Calu3 (cell line): Measurements from ENCODE around the gene MOAP1. TPM values are rescaled to one million over a fixed set of nuclear protein-coding genes. Genes with fewer than 3 reads are reported as not detected.

Experiments used
- BruUV-seq: library from RNA; stranded (reverse); fragments of 400-500 nt; replicated peaks from 2 replicates; lab custom pipeline; 2021; lab: Mats Ljungman, UMichigan
- CTCF ChIA-PET: fragments of 300-600 bp; sonication (Branson Sonifier 250); formaldehyde crosslinking; loops from one replicate; lab custom pipeline; 2022; ENCODE audit warnings: antibody characterized with exemption; lab: Charles Lee
- DNase-seq: peaks from one replicate; pipeline ENCODE4 v3.0.0; 2022
- H3K27ac Mint-ChIP-seq: one replicate; pipeline ENCODE4 v1.8.0; 2022; ENCODE audit warnings: mixed read lengths; ENCODE audit not compliant: unreplicated experiment
- H3K27me3 Mint-ChIP-seq: one replicate; pipeline ENCODE4 v1.8.0; 2022; ENCODE audit warnings: mixed read lengths; ENCODE audit not compliant: unreplicated experiment
- H3K36me3 Mint-ChIP-seq: one replicate; pipeline ENCODE4 v1.8.0; 2022; ENCODE audit warnings: mild to moderate bottlenecking, moderate library complexity, mixed read lengths; ENCODE audit not compliant: insufficient read depth, unreplicated experiment
- H3K4me1 Mint-ChIP-seq: one replicate; pipeline ENCODE4 v1.8.0; 2022; ENCODE audit warnings: mild to moderate bottlenecking, low read depth, mixed read lengths; ENCODE audit not compliant: unreplicated experiment
- H3K4me3 Mint-ChIP-seq: one replicate; pipeline ENCODE4 v1.8.0; 2022; ENCODE audit warnings: mild to moderate bottlenecking, low read depth, moderate library complexity, mixed read lengths; ENCODE audit not compliant: unreplicated experiment
- H3K9me3 Mint-ChIP-seq: one replicate; pipeline ENCODE4 v1.8.0; 2022; ENCODE audit warnings: low read depth, mixed read lengths; ENCODE audit not compliant: unreplicated experiment
- CTCF ChIP-seq: fragments of 200-600 bp; IDR thresholded peaks from one replicate; pipeline ENCODE4 v1.8.0; 2022; ENCODE audit warnings: antibody characterized with exemption; ENCODE audit not compliant: unreplicated experiment
- intact Hi-C: fragments of 100-400 bp; cut with micrococcal nuclease; formaldehyde crosslinking; loops from one replicate; pipeline ENCODE4 v1.10.0; 2022; ENCODE audit not compliant: unreplicated experiment
- total RNA-seq: library from RNA; stranded (reverse); gene quantifications from 2 replicates; pipeline ENCODE4 v1.2.3, GENCODE V29; 2022

MOAP1 gene
- total RNA-seq, 1 experiment from 2014 or later = 20.0 TPM

- no TSS peak for BruUV-seq
- Mint-ChIP-seq H3K27ac (peak overlapping the region; percentile 37), H3K36me3 (peaks cover 18% of the 10 kb centered on the region), H3K9me3 (no peaks in the 10 kb centered on the region), H3K4me3 (peak overlapping the region; percentile 82), H3K27me3 (no peaks in the 10 kb centered on the region), H3K4me1 (peaks cover 21% of the 10 kb centered on the region)
- CTCF ChIA-PET = interaction anchor here (1.8 kb wide), 1 partner anchor 23 kb away, joined by 4 read pairs; the partner anchor contains the start of genes GON7 and UBR7
- no peak for DNase-seq
- intact Hi-C loops = loop anchor here (10.0 kb wide), 1 partner anchor 244 kb away; no protein-coding TSS in a partner anchor
- no peak for TF ChIP-seq CTCF
Observed at GRCh38 chr14:93230539-93230938, 45.8 kb upstream of the MOAP1 start.

DNA sequence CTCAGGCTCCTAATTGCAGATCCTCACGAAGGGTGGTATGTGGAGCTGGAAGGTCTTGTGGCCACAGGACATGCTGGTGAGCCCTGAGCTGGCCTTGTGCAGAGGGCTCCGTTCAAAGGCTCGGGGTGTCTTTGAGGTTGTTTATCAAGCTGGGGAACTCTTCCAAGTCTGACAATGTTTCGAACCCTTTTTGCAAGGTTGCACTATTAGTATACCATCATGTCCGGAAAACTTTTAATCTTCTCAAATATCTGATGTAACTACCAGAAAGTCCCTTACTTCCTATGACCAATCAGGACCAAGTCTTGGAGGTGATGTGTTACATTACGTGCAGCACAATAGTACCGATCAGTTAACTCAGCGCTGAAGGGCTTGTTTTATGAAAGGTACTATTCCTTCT, 43.9 kb upstream of the MOAP1 start:
- Mint-ChIP-seq H3K27ac (no peak overlapping the region), H3K9me3 (no peaks in the 10 kb centered on the region), H3K36me3 (peaks cover 18% of the 10 kb centered on the region), H3K27me3 (no peaks in the 10 kb centered on the region), H3K4me1 (peaks cover 14% of the 10 kb centered on the region), H3K4me3 (no peak overlapping the region)
- TF ChIP-seq CTCF = no peak
- DNase-seq = no peak
- intact Hi-C loops = no loop called here
- TSS peak; percentile 26 for BruUV-seq
- CTCF ChIA-PET = interaction anchor here (0.6 kb wide), 1 partner anchor 26 kb away, joined by 7 read pairs; no protein-coding TSS in a partner anchor

- intact Hi-C loops = no loop called here
- no peaks in the 10 kb centered on the region for H3K9me3 Mint-ChIP-seq
- no peaks in the 10 kb centered on the region for H3K27me3 Mint-ChIP-seq
- H3K36me3 Mint-ChIP-seq = peaks cover 20% of the 10 kb centered on the region
- no peak overlapping the region for H3K27ac Mint-ChIP-seq
- CTCF ChIA-PET = no interaction called here
- H3K4me1 Mint-ChIP-seq = no peaks in the 10 kb centered on the region
- no peak for DNase-seq
- no peak overlapping the region for H3K4me3 Mint-ChIP-seq
- no TSS peak for BruUV-seq
- TF ChIP-seq CTCF = no peak
Observed at GRCh38 chr14:93223565-93223964, 38.9 kb upstream of the MOAP1 start.

DNA sequence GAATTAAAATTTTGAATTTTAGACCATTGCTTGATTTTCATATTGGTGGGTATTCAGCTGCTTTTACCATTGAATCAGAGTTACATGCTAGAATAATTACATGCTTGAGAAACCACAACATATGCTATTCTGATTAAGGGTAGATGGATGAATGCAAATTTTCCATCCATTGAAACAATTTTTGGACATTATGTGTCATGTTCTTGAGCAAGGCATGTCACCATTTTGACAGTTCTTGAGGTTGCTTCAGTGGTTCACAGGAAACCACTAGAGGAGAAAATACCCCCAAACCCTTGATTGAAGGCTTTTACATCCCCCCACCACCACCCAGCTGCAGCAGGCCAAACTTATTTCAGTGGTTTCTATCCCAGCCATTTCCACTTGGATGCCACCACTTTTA, 35.8 kb upstream of the MOAP1 start:
- CTCF ChIA-PET = interaction anchor here (0.7 kb wide), 2 partner anchors 47 to 68 kb away, joined by 3 to 4 read pairs; no protein-coding TSS in a partner anchor
- intact Hi-C loops = no loop called here
- no peak for TF ChIP-seq CTCF
- Mint-ChIP-seq H3K27me3 (no peaks in the 10 kb centered on the region), H3K4me3 (no peak overlapping the region), H3K4me1 (no peaks in the 10 kb centered on the region), H3K36me3 (peaks cover 12% of the 10 kb centered on the region), H3K9me3 (no peaks in the 10 kb centered on the region), H3K27ac (no peak overlapping the region)
- DNase-seq = no peak
- BruUV-seq = no TSS peak
